WI38 (cell line): ENCODE data around the gene CDR2L.
A peak's percentile ranks its signal among the peaks of the same experiment; 100 is the strongest.
"Not testable (repeated sequence)": the region's sequence is repeated elsewhere in the genome, so short reads cannot be mapped to it uniquely, and the experiment has no call there.

Experiments
- H3K4me3 ChIP-seq: 2 replicates; pipeline ENCODE4 v1.5.1; 2011; ENCODE audit warnings: low read depth, mild to moderate bottlenecking, control low read depth, low read length
- CTCF ChIP-seq: IDR thresholded peaks from 2 replicates; pipeline ENCODE4 v1.5.1; 2012; ENCODE audit warnings: low read depth, mild to moderate bottlenecking, control low read depth, low read length

Gene CDR2L

GRCh38 chr17:75012346-75013091, 25.1 kb downstream of the CDR2L start, which contains the start of gene MRPL58:
Gene MRPL58, plus strand, starts transcription at chr17:75012670. Its CDS starts 17 bp downstream, at chr17:75012687.
- peak within 1 kb of the TSS; percentile 75 for H3K4me3 ChIP-seq
- peak; percentile 41; the same call in 1 of the 2 replicates for TF ChIP-seq CTCF

- no peak for TF ChIP-seq CTCF
- H3K4me3 ChIP-seq, result peak overlapping the region; percentile 75
These were observed 25.7 kb downstream of the CDR2L start for GRCh38 chr17:75013092-75013559.

- no peak for TF ChIP-seq CTCF
These were observed 31.7 kb downstream of the CDR2L start for GRCh38 chr17:75019146-75019545.

GRCh38 chr17:75019710-75020109, 32.3 kb downstream of the CDR2L start:
- no peak for TF ChIP-seq CTCF
- no peak overlapping the region for H3K4me3 ChIP-seq

More at GRCh38 chr17:75019146-75019545, 31.7 kb downstream of the CDR2L start:
- H3K4me3 ChIP-seq, result no peak overlapping the region

- no peak overlapping the region for H3K4me3 ChIP-seq
- TF ChIP-seq CTCF, result no peak
These were observed 33.1 kb downstream of the CDR2L start for GRCh38 chr17:75020331-75021110.

GRCh38 chr17:75024686-75025397, 37.4 kb downstream of the CDR2L start:
- no peak for TF ChIP-seq CTCF
- H3K4me3 ChIP-seq, result no peak overlapping the region

GRCh38 chr17:75025398-75025734, 37.9 kb downstream of the CDR2L start:
- H3K4me3 ChIP-seq, result not testable (repeated sequence)

- not testable (repeated sequence) for H3K4me3 ChIP-seq
These were observed 39.2 kb downstream of the CDR2L start for GRCh38 chr17:75026650-75027049.
